Measurements from ENCODE around the gene FTO.

- TF ChIP-seq, protein P1, sequence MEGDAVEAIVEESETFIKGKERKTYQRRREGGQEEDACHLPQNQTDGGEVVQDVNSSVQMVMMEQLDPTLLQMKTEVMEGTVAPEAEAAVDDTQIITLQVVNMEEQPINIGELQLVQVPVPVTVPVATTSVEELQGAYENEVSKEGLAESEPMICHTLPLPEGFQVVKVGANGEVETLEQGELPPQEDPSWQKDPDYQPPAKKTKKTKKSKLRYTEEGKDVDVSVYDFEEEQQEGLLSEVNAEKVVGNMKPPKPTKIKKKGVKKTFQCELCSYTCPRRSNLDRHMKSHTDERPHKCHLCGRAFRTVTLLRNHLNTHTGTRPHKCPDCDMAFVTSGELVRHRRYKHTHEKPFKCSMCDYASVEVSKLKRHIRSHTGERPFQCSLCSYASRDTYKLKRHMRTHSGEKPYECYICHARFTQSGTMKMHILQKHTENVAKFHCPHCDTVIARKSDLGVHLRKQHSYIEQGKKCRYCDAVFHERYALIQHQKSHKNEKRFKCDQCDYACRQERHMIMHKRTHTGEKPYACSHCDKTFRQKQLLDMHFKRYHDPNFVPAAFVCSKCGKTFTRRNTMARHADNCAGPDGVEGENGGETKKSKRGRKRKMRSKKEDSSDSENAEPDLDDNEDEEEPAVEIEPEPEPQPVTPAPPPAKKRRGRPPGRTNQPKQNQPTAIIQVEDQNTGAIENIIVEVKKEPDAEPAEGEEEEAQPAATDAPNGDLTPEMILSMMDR (conservative IDR thresholded peaks at IDR 0.05 in 1 of 2, IDR thresholded peaks at IDR 0.05 in 1 of 2; ENCODE audit: extremely low read depth in 1 of 2, insufficient read depth in 1 of 2, low read depth in 1 of 2, low read length in 2 of 2): no peak
- TF ChIP-seq EZH2 (IDR thresholded peaks at IDR 0.05; ENCODE audit: borderline replicate concordance, low read length): no peak
These were observed 393.8 kb downstream of the FTO start for GRCh38 chr16:54097774-54098173.

Data from mammary epithelial cell (primary cell).